ENCODE measurements around the gene NUBPL. TPM values are rescaled to one million over a fixed set of nuclear protein-coding genes. Genes with fewer than 3 reads are reported as not detected.

NUBPL gene
- polyA plus RNA-seq, 2 of the 4 experiments (the other 2 are of a cell fraction), result 7.6 to 14.1 TPM

- POLR2A ChIA-PET, result interaction anchor here (0.6 kb wide), 1 partner anchor 27 kb away, joined by 4 read pairs; no protein-coding TSS in a partner anchor
- FAIRE-seq (no peak), ATAC-seq (no peak), DNase-seq (ENCODE audit: low read depth in 1 of 2, low spot score in 1 of 2) (no peak)
- WGBS (ENCODE audit: missing lambda C conversion rate), result 92% methylated on average over 5 of the region's 5 CpGs
- Histone ChIP-seq H3K9me3 (no peaks in the 10 kb centered on the region), H3K4me1 (0 out of 3 replicates have a peak, but pooled peaks cover 3% of the 10 kb centered on the region), H3K4me2 (no peak overlapping the region), H3K27ac (no peak overlapping the region), H3K4me3 (no peak overlapping the region)
- CTCF ChIA-PET, result no interaction called here
- TF ChIP-seq POLR2AphosphoS2 (conservative IDR thresholded peaks at IDR 0.05; ENCODE audit: low read length) (no peak), BCL3 (IDR thresholded peaks at IDR 0.05) (no peak), KDM1A (IDR thresholded peaks at IDR 0.05; ENCODE audit: low read depth) (no peak), RCOR1 (IDR thresholded peaks at IDR 0.05; ENCODE audit: low read depth, low read length) (no peak), ESRRA (IDR thresholded peaks at IDR 0.05; ENCODE audit: borderline replicate concordance, low read length) (no peak), PBX3 (IDR thresholded peaks at IDR 0.05) (no peak), EHMT2 (IDR thresholded peaks at IDR 0.05; ENCODE audit: low read depth) (no peak), BHLHE40 (IDR thresholded peaks at IDR 0.05; ENCODE audit: low read depth, low read length) (no peak), CBX8 (IDR thresholded peaks at IDR 0.05) (no peak), CTCF (IDR thresholded peaks at IDR 0.05) (no peak), EHF (CRISPR knock-in tag; IDR thresholded peaks at IDR 0.05) (no peak), RFX5 (IDR thresholded peaks at IDR 0.05) (no peak), CEBPB (IDR thresholded peaks at IDR 0.05) (no peak), HOXA7 (CRISPR knock-in tag; IDR thresholded peaks at IDR 0.05) (no peak), FOSL2 (IDR thresholded peaks at IDR 0.05) (no peak), FOSL2 (CRISPR knock-in tag; IDR thresholded peaks at IDR 0.05) (no peak), SMC3 (IDR thresholded peaks at IDR 0.05) (no peak), HEYL (CRISPR knock-in tag; IDR thresholded peaks at IDR 0.05) (no peak)
Measured at GRCh38 chr14:31766315-31766892, 205.2 kb downstream of the NUBPL start.

- DNase-seq (ENCODE audit: low read depth in 1 of 2, low spot score in 1 of 2) (no peak), FAIRE-seq (no peak), ATAC-seq (no peak)
- TF ChIP-seq KDM5A (IDR thresholded peaks at IDR 0.05) (no peak), EHMT2 (IDR thresholded peaks at IDR 0.05; ENCODE audit: low read depth) (no peak), RFX5 (IDR thresholded peaks at IDR 0.05) (no peak), RARB (CRISPR knock-in tag; IDR thresholded peaks at IDR 0.05) (no peak)
- ChIA-PET CTCF (interaction anchor here (0.6 to 1.0 kb wide), 2 partner anchors 23 to 847 kb away, joined by 3 read pairs; no protein-coding TSS in a partner anchor), POLR2A (no interaction called here)
- Histone ChIP-seq H3K4me3 (no peak overlapping the region), H3K27ac (no peak overlapping the region), H3K4me1 (0 out of 3 replicates have a peak, but pooled peaks cover 3% of the 10 kb centered on the region), H3K4me2 (no peak overlapping the region), H3K9me3 (no peaks in the 10 kb centered on the region)
Measured at GRCh38 chr14:31768355-31768754, 207.2 kb downstream of the NUBPL start.

GRCh38 chr14:31770271-31770670 is 209.1 kb downstream of the NUBPL start:
- DNase-seq (ENCODE audit: low read depth in 1 of 2, low spot score in 1 of 2), result no peak
- ChIA-PET CTCF (no interaction called here), POLR2A (no interaction called here)
- 76% methylated on average over 4 of the region's 4 CpGs for WGBS (ENCODE audit: missing lambda C conversion rate)
- Histone ChIP-seq H3K4me3 (no peak overlapping the region), H3K4me1 (0 out of 3 replicates have a peak, but pooled peaks cover 3% of the 10 kb centered on the region), H3K4me2 (no peak overlapping the region), H3K27ac (no peak overlapping the region), H3K9me3 (no peaks in the 10 kb centered on the region)
- FAIRE-seq, result no peak
- TF ChIP-seq MYC (IDR thresholded peaks at IDR 0.05; ENCODE audit: borderline replicate concordance, low read length), result no peak
- no peak for TF ChIP-seq ATOH8 (CRISPR knock-in tag; IDR thresholded peaks at IDR 0.05; ENCODE audit: low read depth)
- no peak for TF ChIP-seq ZNF302 (CRISPR knock-in tag; IDR thresholded peaks at IDR 0.05)
- no peak for TF ChIP-seq CHD2 (IDR thresholded peaks at IDR 0.05; ENCODE audit: low read length, partially characterized antibody)
- no peak for TF ChIP-seq HOXB13 (CRISPR knock-in tag; IDR thresholded peaks at IDR 0.05; ENCODE audit: low read depth)
- no peak for TF ChIP-seq CBX8 (IDR thresholded peaks at IDR 0.05)
- TF ChIP-seq RNF2 (IDR thresholded peaks at IDR 0.05; ENCODE audit: borderline replicate concordance, low read depth), result no peak
- no peak for TF ChIP-seq ZSCAN20 (CRISPR knock-in tag; IDR thresholded peaks at IDR 0.05)
- no peak for TF ChIP-seq POLR2AphosphoS2 (conservative IDR thresholded peaks at IDR 0.05; ENCODE audit: low read length)
- no peak for TF ChIP-seq HES2 (IDR thresholded peaks at IDR 0.05)
- TF ChIP-seq RFX5 (IDR thresholded peaks at IDR 0.05), result no peak
- no peak for TF ChIP-seq HOXB5 (CRISPR knock-in tag; IDR thresholded peaks at IDR 0.05)
- no peak for ATAC-seq

Measured in A549 (cell line).